GM12872 (cell line): Measurements from ENCODE around the gene NCMAP.

Experiments
- TF ChIP-seq, protein P1 (sequence below): IDR thresholded peaks from 3 replicates; pipeline ENCODE4 v1.5.1; 2011; ENCODE audit warnings: low read depth, mild to moderate bottlenecking, low read length, moderate library complexity; ENCODE audit not compliant: insufficient read depth

NCMAP gene

DNA sequence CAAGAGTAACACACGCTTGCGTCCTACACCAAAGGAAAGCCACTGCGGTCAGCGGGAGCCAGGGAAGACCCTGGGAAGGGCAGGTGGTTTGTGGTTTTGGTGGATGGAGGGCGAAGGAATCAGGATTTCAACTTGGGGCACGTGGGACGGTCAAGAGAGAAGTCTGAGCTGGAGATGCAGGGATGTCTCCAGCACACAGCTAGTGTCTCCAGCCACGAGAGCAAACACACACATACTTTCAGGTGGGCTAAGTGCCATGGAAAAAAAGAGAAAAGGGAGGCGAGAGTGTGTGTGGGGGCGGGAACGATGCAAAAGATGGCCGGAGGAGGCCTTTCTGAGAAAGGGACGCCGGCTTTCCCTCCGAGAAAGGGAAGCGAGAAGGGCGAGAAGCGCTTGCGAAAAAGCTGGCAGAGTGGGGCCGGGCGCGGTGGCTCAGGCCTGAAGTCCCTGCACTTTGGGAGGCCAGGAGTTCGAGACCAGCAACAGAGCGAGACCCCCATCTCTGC lies 85.8 kb downstream of the NCMAP start:
- TF ChIP-seq, protein P1, sequence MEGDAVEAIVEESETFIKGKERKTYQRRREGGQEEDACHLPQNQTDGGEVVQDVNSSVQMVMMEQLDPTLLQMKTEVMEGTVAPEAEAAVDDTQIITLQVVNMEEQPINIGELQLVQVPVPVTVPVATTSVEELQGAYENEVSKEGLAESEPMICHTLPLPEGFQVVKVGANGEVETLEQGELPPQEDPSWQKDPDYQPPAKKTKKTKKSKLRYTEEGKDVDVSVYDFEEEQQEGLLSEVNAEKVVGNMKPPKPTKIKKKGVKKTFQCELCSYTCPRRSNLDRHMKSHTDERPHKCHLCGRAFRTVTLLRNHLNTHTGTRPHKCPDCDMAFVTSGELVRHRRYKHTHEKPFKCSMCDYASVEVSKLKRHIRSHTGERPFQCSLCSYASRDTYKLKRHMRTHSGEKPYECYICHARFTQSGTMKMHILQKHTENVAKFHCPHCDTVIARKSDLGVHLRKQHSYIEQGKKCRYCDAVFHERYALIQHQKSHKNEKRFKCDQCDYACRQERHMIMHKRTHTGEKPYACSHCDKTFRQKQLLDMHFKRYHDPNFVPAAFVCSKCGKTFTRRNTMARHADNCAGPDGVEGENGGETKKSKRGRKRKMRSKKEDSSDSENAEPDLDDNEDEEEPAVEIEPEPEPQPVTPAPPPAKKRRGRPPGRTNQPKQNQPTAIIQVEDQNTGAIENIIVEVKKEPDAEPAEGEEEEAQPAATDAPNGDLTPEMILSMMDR = no peak

DNA sequence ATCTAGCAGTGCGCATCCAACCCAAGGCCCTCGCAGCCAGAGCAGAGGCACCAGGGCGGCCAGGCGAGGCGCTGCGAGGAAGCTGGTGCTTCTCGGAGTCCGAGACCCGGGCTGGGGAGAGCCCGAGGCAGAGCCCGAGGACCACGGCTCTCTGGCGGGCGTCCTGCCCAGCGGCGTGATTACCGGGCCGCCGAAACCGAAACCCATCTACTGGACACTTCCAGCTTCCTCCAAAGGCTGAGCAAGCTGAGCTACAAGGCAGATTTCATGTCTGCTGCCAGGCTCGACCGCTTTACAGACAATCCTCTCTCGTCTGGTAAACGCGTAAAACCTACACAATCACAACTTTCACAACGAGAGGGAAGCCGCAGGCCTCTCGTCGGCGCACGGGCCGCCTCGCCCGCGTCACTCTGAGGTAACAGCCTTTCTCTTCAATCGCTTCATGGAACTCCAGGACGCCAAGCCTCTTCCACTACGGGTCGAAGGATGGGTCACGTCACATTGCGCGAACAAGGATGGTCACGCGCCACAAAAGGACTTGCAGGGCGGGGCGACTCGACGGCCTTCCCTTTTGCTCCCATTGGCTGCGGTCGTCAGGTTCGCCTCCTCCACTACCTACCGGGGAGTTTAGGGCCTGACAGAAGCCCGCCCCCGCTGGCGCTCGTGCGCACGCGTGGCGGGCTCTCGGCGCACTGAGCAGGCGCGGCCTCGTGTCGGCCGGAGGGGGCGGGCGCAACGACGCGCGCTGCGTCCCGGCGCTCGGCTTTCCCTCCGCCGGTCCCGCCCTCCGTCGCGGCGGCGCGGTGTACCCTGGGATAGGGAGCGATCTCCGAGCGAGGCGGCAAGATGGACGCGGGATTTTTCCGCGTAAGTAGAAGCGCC lies 86.8 kb downstream of the NCMAP start, which contains the start of gene SRRM1:
TSS of gene SRRM1 (plus strand) at position 822 of the 882 bp plus-strand sequence. CDS start at position 847, 25 bp downstream.
- TF ChIP-seq, protein P1 = 0 out of 3 replicates have a peak, but pooled peaks have one; percentile 22

DNA sequence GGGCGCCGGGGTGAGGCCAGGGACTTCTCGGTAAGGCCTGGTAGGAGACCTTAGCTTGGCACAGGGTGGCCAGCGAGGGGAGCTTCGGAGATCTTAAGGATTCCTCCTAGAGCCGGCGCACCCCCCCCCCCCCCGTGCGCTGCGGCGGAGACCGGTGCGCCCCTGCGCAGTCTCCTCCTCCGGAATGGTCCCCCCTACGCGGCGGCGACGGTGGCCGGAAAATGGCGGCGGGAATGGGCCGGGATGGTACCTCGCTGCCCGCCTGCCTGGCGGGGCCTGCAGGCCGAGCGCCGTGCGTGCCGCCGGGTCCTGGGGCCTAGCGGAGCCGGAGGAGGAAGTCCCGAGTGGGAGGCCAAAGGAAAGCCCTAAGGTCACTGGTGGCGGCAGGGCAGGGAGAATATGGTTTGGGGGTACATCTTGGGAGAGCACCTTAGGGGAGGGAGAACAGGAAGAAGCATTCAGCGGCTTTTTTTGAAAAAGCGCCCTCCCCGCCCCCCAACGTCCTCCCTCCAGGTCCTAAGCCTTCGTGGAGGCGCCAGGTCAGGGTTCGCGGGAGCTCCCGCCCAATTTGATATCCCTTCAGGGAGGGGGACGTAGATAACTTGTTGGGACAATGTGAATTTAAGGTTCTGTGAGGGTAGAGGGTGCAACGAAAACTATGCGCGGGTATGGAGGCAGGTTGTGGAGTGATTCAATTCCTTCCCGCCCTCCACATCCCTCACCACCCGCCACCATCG lies 87.6 kb downstream of the NCMAP start:
- TF ChIP-seq, protein P1 = no peak

DNA sequence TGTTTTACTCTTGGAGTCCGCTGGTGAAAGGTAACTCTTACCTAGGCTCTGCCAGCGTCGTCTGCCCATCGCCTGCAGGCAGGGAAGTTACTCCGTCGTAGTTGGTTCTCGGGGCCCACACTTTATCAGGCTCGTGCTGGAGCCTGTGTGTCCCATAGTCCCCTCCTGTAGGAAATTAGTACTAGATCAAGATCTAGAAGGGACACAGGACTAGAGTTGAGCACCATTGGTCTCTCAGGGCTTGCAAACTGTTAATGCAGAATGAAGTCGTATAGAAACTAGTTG lies 88.2 kb downstream of the NCMAP start:
- TF ChIP-seq, protein P1 = no peak

DNA sequence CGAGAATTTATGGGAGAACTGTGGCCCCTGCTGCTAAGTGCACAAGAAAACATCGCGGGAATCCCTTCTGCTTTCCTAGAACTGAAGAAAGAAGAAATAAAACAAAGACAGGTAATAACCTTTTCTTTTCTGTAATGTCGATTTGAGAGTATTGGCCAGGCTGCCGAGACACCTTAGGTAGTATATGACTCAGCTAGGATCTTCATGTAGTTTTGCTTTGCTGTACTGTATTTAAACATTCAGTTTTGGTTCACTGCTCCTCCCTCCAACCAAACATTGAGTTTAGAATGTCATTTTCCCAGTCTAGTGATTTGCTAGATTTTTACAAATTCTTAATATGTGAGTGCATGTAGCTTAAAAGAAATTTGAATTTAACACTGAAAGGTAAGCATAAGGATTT lies 93.0 kb downstream of the NCMAP start:
- TF ChIP-seq, protein P1 = no peak

DNA sequence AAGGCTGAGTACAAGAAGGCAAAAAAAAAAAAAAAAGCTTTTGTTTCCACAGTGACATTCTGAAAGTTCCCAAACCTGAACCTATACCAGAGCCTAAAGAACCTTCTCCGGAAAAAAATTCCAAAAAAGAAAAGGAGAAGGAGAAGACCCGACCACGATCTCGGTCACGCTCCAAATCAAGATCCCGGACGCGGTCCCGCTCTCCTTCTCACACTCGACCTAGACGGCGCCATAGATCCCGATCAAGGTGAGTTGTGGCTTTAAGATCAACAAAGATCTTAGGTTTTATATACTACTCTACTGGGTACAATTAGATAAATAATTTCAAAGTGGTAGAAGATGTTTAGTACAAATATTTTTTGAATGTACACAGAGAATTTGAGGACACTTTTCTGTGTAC lies 96.5 kb downstream of the NCMAP start:
- TF ChIP-seq, protein P1 = no peak

DNA sequence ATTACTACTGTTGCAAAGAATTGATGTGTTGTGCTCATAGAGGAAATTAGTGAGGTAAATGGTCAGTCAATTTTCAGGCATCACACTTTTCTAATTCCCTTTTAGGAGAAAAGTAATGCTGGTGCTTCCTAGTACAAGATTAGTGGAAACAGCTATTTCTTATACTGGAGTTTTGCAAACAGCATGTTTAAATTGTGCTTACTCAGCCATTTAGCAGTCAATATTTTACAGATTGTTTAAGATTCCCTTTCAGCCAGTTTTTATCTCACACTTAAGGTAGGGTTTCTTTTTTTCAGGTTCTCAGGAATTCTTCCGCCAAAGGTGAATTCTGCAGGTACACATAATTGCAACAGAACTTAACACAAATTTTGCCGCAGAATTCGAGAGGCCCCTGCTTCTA lies 98.1 kb downstream of the NCMAP start:
- TF ChIP-seq, protein P1 = no peak
